M059J (cell line): ENCODE data around the gene TBX2. TPM values are rescaled to one million over a fixed set of nuclear protein-coding genes. Genes with fewer than 3 reads are reported as not detected.

Experiments
- DNase-seq: peaks from one replicate; pipeline ENCODE4 v3.0.0-alpha.2; 2012; ENCODE audit warnings: low read depth
- total RNA-seq: library from RNA; depleted of rRNA; stranded (reverse); fragments of >200 nt; shearing (Covaris generic); gene quantifications from 2 replicates; pipeline ENCODE4 v1.2.3, GENCODE V29; 2014; rRNA removed

The TBX2 gene
- total RNA-seq, 1 experiment from 2014 or later: 4.9 TPM

GRCh38 chr17:61453566-61454380, 54.1 kb downstream of the TBX2 start:
- no peak for DNase-seq

DNA sequence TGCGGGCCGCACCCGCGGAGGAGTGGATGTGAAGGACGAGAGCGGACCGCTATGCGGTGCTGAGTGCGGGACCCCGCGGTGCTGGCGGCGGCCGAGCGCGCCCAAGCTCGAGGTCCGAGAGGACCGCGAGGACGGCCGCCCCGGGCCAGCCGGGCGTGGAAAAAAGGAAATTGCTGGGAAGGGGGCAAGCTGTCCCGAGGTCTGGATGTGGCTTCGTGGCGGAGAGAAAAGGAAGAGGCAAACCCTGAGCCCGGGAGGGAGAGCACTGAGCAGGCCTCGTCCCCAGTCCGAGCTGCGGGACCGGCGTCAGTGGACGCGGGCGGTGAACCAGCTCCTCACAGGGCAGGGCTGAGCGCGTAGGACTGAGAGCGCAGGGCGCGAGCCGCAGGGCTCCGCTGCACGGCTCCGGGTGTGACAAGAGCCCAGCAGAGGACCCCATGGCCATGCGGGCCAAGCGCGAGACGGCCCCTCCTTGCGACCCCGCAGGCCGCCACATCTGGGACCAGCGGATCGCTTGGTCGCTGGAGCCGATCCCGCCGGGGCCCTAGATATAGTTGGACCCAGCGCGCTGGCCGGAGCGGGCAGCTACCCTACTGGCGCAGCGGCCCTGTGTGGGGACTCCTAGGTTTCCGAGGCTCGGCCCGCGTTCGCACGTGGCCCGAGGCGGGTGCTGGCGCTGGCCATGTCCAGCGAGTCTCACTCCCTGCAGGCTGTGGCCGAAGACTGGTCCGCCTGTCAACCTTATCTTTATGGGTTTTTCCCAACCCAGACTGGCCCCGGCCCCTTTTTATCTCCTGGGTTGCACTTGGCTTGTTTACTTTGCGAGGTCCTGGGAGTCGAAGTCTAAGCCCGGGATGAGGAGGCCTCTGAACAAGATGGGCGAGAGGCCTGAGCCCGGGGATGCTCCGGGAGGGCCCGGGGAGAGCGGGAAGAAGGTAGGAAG, 55.0 kb downstream of the TBX2 start:
- no peak for DNase-seq

DNA sequence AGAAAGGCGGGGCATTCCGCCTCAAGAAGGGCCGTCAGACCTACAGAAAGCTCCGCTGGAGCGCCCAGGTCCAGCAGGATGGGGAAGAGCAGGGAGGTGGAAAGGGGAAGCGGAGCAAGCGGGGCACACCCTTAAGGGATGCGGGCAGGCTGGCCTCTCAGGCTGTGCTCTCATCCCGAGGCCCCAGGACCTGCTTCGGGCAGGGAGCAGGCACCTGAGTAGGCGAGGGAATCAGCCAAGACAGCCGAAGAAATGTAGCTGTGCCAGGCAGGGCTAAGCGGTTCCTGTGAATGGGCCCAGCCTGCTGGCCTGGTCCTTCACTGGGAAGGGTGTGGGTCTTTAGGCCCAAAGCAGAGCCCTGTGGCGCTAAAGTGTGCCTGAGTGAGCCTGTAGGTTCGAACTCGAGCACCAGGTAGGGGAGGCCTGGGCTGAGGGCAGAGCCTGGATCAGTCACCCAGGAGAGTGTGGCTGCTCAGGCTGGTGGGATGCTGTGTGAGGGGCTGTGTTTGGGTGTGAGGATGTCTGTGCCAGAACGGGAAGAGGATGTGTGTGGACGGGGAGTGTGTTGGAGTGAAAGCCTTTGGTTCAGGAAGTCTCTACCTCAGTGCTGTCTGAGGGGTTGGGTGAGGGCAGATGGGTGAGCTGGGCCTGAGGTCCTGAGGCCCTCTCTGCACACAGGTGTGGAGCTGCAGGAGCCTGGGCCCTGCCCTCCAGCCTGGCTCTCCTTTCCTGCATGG, 55.8 kb downstream of the TBX2 start:
- no peak for DNase-seq

GRCh38 chr17:61456061-61456681, 56.5 kb downstream of the TBX2 start:
- no peak for DNase-seq

- DNase-seq: no peak
These were observed 57.1 kb downstream of the TBX2 start for GRCh38 chr17:61456688-61457225.

DNA sequence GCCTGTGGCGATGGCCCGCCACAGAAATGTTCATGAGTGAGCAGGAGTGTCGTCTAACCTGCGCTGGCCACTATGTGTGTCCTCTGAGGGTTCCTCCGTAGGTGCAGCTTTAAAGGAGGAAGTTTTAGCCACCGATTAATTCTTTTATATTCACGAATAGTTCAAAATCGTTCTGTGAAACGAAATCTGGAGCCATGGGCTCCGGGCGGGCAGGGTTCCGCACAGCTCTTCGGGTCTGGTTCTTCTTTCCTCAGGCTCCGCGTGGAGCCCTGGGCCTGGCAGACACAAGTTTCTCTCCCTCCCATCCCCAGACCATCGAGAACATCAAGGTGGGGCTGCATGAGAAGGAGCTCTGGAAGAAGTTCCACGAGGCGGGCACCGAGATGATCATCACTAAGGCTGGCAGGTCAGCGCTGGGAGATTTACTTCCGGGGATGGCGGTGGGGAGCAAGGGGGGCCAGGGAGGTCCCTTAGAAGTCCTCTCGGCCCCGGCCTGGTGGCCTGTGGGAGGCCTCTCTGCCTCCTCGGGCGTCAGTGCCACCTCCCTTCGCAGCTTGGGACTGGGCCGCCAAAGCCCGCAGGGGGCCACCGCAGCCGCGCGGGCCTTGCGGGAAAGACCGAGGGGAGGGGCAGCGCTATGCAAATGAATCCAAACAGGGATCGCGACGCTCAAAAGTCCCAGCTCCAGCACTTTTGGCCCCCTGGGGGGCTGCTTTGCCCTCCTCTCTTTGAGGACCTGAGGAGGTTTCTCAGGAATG, 57.8 kb downstream of the TBX2 start:
- DNase-seq: no peak

DNA sequence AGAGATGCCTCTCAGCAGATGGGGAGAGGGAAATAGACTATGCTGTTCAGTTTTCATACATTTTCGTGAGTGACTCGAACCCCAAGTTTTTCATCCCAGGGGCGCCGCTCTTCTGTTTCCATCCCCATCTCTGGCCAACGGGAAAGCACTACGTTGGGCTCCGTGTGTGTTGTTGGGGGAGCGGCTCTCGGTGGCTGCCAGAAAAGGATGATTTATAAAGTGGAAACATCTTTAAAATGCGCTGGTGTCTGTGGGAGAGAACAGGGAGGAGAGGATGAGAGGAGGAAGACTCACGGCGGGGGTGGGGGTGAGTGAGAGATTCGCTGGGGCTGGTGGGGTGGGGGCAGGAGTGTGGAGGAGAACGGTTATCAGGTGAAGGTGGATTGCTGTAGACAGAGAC, 58.4 kb downstream of the TBX2 start:
- DNase-seq: no peak

- no peak for DNase-seq
These were observed 58.9 kb downstream of the TBX2 start for GRCh38 chr17:61458421-61459141.

Other genes starting within 250 kb of the TBX2 start
- gene TBX4, start 52.6 kb downstream of the TBX2 start, total RNA-seq: 0.42 TPM in 1 of 2 replicates, not detected in the other
- gene NACA2, start 191.4 kb downstream of the TBX2 start, total RNA-seq: not detected in 2 replicates